Activated CD8-positive, alpha-beta memory T cell treated with anti-CD3 and anti-CD28 coated beads, Interleukin-2, amount 50 U/mL, for 48 hours (primary cell): ENCODE data around the gene JMJD7.

ENCODE experiments used
- DNase-seq: peaks from one replicate; pipeline ENCODE4 v3.0.0-alpha.2; 2020

Gene JMJD7

GRCh38 chr15:41869770-41870688 is 42.1 kb downstream of the JMJD7 start:
- DNase-seq: no peak

GRCh38 chr15:41870689-41871081 is 42.8 kb downstream of the JMJD7 start:
- peak; percentile 67 for DNase-seq

- no peak for DNase-seq
These were observed 43.4 kb downstream of the JMJD7 start for GRCh38 chr15:41871175-41871905.

GRCh38 chr15:41872166-41872747 is 44.4 kb downstream of the JMJD7 start:
- no peak for DNase-seq

GRCh38 chr15:41873711-41874110 is 45.8 kb downstream of the JMJD7 start:
- no peak for DNase-seq

GRCh38 chr15:41874736-41875135 is 46.8 kb downstream of the JMJD7 start:
- no peak for DNase-seq

GRCh38 chr15:41876007-41876406 is 48.1 kb downstream of the JMJD7 start:
- no peak for DNase-seq

- no peak for DNase-seq
These were observed 48.8 kb downstream of the JMJD7 start for GRCh38 chr15:41876689-41877088.

- DNase-seq: no peak
These were observed 49.9 kb downstream of the JMJD7 start for GRCh38 chr15:41877631-41878354.

GRCh38 chr15:41878355-41878699 is 50.4 kb downstream of the JMJD7 start:
- no peak for DNase-seq

GRCh38 chr15:41879321-41879845 is 51.5 kb downstream of the JMJD7 start:
- DNase-seq: no peak

GRCh38 chr15:41880156-41880877 is 52.4 kb downstream of the JMJD7 start:
- no peak for DNase-seq

- no peak for DNase-seq
These were observed 53.2 kb downstream of the JMJD7 start for GRCh38 chr15:41881086-41881485.

- no peak for DNase-seq
These were observed 53.6 kb downstream of the JMJD7 start for GRCh38 chr15:41881550-41881919.

GRCh38 chr15:41881920-41882688 is 54.2 kb downstream of the JMJD7 start:
- no peak for DNase-seq

- no peak for DNase-seq
These were observed 55.0 kb downstream of the JMJD7 start for GRCh38 chr15:41882689-41883483.

- DNase-seq: no peak
These were observed 55.6 kb downstream of the JMJD7 start for GRCh38 chr15:41883484-41883825.

GRCh38 chr15:41884458-41884857 is 56.6 kb downstream of the JMJD7 start:
- no peak for DNase-seq

- no peak for DNase-seq
These were observed 57.4 kb downstream of the JMJD7 start for GRCh38 chr15:41885321-41885720.

- no peak for DNase-seq
These were observed 57.9 kb downstream of the JMJD7 start for GRCh38 chr15:41885841-41886240.

GRCh38 chr15:41886741-41887140 is 58.8 kb downstream of the JMJD7 start:
- DNase-seq: no peak
